ENCODE results near the gene LYST.

DNA sequence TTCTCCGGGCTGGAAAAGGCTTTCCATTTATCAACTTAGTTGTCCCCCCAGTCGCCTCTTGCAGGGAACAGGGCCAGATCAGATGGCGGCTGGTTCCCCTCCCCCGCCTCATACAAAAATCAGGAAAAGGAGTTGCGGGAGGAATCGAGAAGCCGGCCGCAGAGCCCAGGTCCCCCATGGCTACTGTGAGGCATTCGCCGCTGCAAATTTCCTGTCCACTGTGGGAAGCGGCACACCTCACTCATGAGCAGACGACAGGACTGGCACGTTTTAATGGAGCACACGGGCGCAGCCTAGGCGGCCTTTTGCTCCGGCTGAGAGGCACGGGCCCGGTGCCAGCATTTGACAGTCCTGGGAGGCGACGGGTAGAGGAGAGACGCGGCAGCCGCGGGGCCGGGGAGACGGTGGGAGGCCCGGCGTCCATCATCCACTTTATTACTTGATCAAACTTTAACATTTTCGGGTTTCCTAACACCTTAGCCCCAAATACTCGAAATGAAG lies 218.2 kb downstream of the LYST start:
- TF ChIP-seq PBX3 (IDR thresholded peaks at IDR 0.05) (no peak), FOXJ3 (CRISPR knock-in tag; IDR thresholded peaks at IDR 0.05) (0 out of 2 replicates have a peak, but pooled peaks have one; percentile 16), CTCF (IDR thresholded peaks at IDR 0.05) (no peak), POLR2AphosphoS5 (IDR thresholded peaks at IDR 0.05; ENCODE audit: low read depth, low read length) (no peak), YY1 (IDR thresholded peaks at IDR 0.05; ENCODE audit: low read depth) (no peak), SMC3 (IDR thresholded peaks at IDR 0.05; ENCODE audit: low read depth, low read length) (no peak), TAF1 (IDR thresholded peaks at IDR 0.05; ENCODE audit: borderline replicate concordance, low read depth, low read length) (no peak)
